IMR-90 (cell line): ENCODE results near the gene MB. TPM values are rescaled to one million over a fixed set of nuclear protein-coding genes. Genes with fewer than 3 reads are reported as not detected.

Experiments
- ATAC-seq: fragments of 200-7000 bp; cut with Tn5 transposase; 2 replicates; pipeline ENCODE4 v1.9.1; 2020; ENCODE audit warnings: low read depth, mild to moderate bottlenecking, moderate library complexity
- BruUV-seq: library from RNA; stranded (reverse); fragments of 400-500 nt; replicated peaks from 2 replicates; lab custom pipeline; 2021; lab: Mats Ljungman, UMichigan
- CTCF ChIA-PET: fragments of 300-600 bp; formaldehyde crosslinking; extraction: SDS; loops from one replicate; lab custom pipeline; 2021; ENCODE audit warnings: antibody characterized with exemption; lab: Yijun Ruan, JAX
- POLR2A ChIA-PET: fragments of 300-600 bp; sonication (Branson Sonifier 250); formaldehyde crosslinking; loops from one replicate; lab custom pipeline; 2022; ENCODE audit warnings: antibody characterized with exemption; ENCODE audit not compliant: unreplicated experiment; lab: Charles Lee
- DNase-seq: peaks from one replicate; pipeline ENCODE4 v3.0.0; 2013
- H2AFZ ChIP-seq: replicated peaks from 2 replicates; pipeline ENCODE3; 2013; ENCODE audit warnings: low read length, mild to moderate bottlenecking; ENCODE audit not compliant: poor library complexity
- H2AK5ac ChIP-seq: 2 replicates; pipeline ENCODE4 v1.6.1; 2013; ENCODE audit warnings: low read depth, low read length, inconsistent platforms
- H2AK9ac ChIP-seq: replicated peaks from 2 replicates; pipeline ENCODE3; 2013; ENCODE audit warnings: mild to moderate bottlenecking, low read depth, low read length, moderate library complexity; ENCODE audit not compliant: poor library complexity
- H2BK120ac ChIP-seq: 2 replicates; pipeline ENCODE4 v1.6.1; 2013; ENCODE audit warnings: low read depth, low read length, inconsistent platforms
- H2BK15ac ChIP-seq: 3 replicates; pipeline ENCODE4 v1.6.1; 2013; ENCODE audit warnings: low read depth, low read length, inconsistent platforms
- H2BK20ac ChIP-seq: 2 replicates; pipeline ENCODE4 v1.6.1; 2013; ENCODE audit warnings: low read depth, mild to moderate bottlenecking, inconsistent platforms, low read length, moderate library complexity
- H2BK5ac ChIP-seq: 2 replicates; pipeline ENCODE4 v1.6.1; 2013; ENCODE audit warnings: mild to moderate bottlenecking, low read depth, low read length, inconsistent platforms; ENCODE audit not compliant: poor library complexity, severe bottlenecking
- H3K14ac ChIP-seq: replicated peaks from 2 replicates; pipeline ENCODE4 v1.6.1; 2013; ENCODE audit warnings: low read depth, low read length, inconsistent platforms
- H3K18ac ChIP-seq: 2 replicates; pipeline ENCODE4 v1.6.1; 2013; ENCODE audit warnings: low read depth, low read length, control low read depth
- H3K23ac ChIP-seq: 2 replicates; pipeline ENCODE4 v1.6.1; 2013; ENCODE audit warnings: low read depth, low read length, inconsistent platforms
- H3K27ac ChIP-seq: 2 replicates; pipeline ENCODE4 v1.5.1; 2013; ENCODE audit warnings: mild to moderate bottlenecking, control low read depth, low read length; ENCODE audit not compliant: insufficient read depth
- H3K27me3 ChIP-seq: 2 replicates; pipeline ENCODE4 v1.6.1; 2013; ENCODE audit warnings: low read length; ENCODE audit not compliant: control insufficient read depth, insufficient read depth
- H3K36me3 ChIP-seq: 2 replicates; pipeline ENCODE4 v1.6.1; 2013; ENCODE audit warnings: low read length, mixed read lengths; ENCODE audit not compliant: control insufficient read depth, insufficient read depth
- H3K4ac ChIP-seq: 2 replicates; pipeline ENCODE4 v1.6.1; 2013; ENCODE audit warnings: low read depth, low read length, inconsistent platforms
- H3K4me1 ChIP-seq: 2 replicates; pipeline ENCODE4 v1.6.1; 2013; ENCODE audit warnings: low read length, mixed read lengths; ENCODE audit not compliant: control insufficient read depth, insufficient read depth
- H3K4me2 ChIP-seq: 2 replicates; pipeline ENCODE4 v1.6.1; 2013; ENCODE audit warnings: low read depth, mild to moderate bottlenecking, control low read depth, low read length, moderate library complexity
- H3K4me3 ChIP-seq: 2 replicates; pipeline ENCODE4 v1.5.1; 2013; ENCODE audit warnings: low read depth, mild to moderate bottlenecking, control low read depth, low read length, moderate library complexity; ENCODE audit not compliant: insufficient read depth
- H3K56ac ChIP-seq: 2 replicates; pipeline ENCODE4 v1.6.1; 2013; ENCODE audit warnings: low read length, inconsistent platforms; ENCODE audit not compliant: insufficient read depth; ENCODE audit errors: extremely low read depth
- H3K79me1 ChIP-seq, 2 experiments: 2 replicates each; pipeline ENCODE4 v1.6.1; 2013; ENCODE audit warnings: low read length in 2 of 2, inconsistent platforms in 1 of 2, low read depth in 1 of 2
- H3K9ac ChIP-seq: 2 replicates; pipeline ENCODE4 v1.6.1; 2013; ENCODE audit warnings: low read depth, low read length, control low read depth
- H3K9me1 ChIP-seq: 2 replicates; pipeline ENCODE4 v1.6.1; 2013; ENCODE audit warnings: low read length, inconsistent platforms; ENCODE audit not compliant: insufficient read depth
- H3K9me3 ChIP-seq: 2 replicates; pipeline ENCODE4 v1.6.1; 2013; ENCODE audit warnings: low read length; ENCODE audit not compliant: control insufficient read depth, insufficient read depth
- H4K20me1 ChIP-seq: 2 replicates; pipeline ENCODE4 v1.6.1; 2013; ENCODE audit warnings: low read length, inconsistent platforms; ENCODE audit not compliant: insufficient read depth
- H4K5ac ChIP-seq: 2 replicates; pipeline ENCODE4 v1.6.1; 2013; ENCODE audit warnings: mild to moderate bottlenecking, low read depth, low read length, control low read depth
- H4K8ac ChIP-seq, 2 experiments: 2 replicates each; pipeline ENCODE4 v1.6.1; 2013; ENCODE audit warnings: low read depth in 2 of 2, low read length in 2 of 2, control low read depth in 1 of 2, inconsistent platforms in 1 of 2
- H4K91ac ChIP-seq: 2 replicates; pipeline ENCODE4 v1.6.1; 2013; ENCODE audit warnings: low read depth, low read length, inconsistent platforms; ENCODE audit not compliant: insufficient read depth
- CTCF ChIP-seq: conservative IDR thresholded peaks from 2 replicates; pipeline ENCODE4 v1.5.1; 2012; ENCODE audit warnings: mild to moderate bottlenecking, low read depth, low read length, improper control_type of control experiment
- MAZ ChIP-seq: IDR thresholded peaks from 2 replicates; pipeline ENCODE4 v1.6.1; 2012; ENCODE audit warnings: low read depth, mild to moderate bottlenecking, low read length, improper control_type of control experiment, moderate library complexity, borderline replicate concordance
- SMC3 ChIP-seq: fragments of 150-350 bp; IDR thresholded peaks from 2 replicates; pipeline ENCODE4 v1.6.1; 2016; ENCODE audit warnings: low read depth, mild to moderate bottlenecking, antibody characterized with exemption, low read length, moderate library complexity
- WGBS, 2 experiments: methylation state at CpG; one replicate each; pipeline versions ENCODE4 v1.1.5 to v1.1.7; 2013; ENCODE audit warnings: missing lambda C conversion rate in 2 of 2; ENCODE audit not compliant: insufficient read length in 1 of 2; ENCODE audit errors: extremely low coverage in 2 of 2; 5-methylcytosine and 5-hydroxymethylcytosine counted together
- dilution Hi-C: fragments of 300-500 bp; cut with HindIII; formaldehyde crosslinking; loops from one replicate; pipeline ENCODE4 v1.14.3; 2018; ENCODE audit warnings: low sequenced_read_pairs; ENCODE audit not compliant: unreplicated experiment
- in situ Hi-C: fragments of 300-500 bp; cut with MboI; formaldehyde crosslinking; loops from 3 replicates; pipeline ENCODE4 v1.14.3; 2019; ENCODE audit warnings: low sequenced_read_pairs, inconsistent platforms, mixed read lengths
- intact Hi-C: fragments of 100-400 bp; cut with micrococcal nuclease; formaldehyde crosslinking; loops from 2 replicates; pipeline ENCODE4 v1.10.0; 2022
- polyA plus RNA-seq, 3 experiments: library from polyadenylated mRNA; depleted of rRNA; stranded (reverse); fragments of >200 nt; gene quantifications; 2 replicates each; pipeline ENCODE4 v1.2.3, GENCODE V29; 2012; ENCODE audit warnings: low replicate concordance in 1 of 3
- total RNA-seq: library from RNA; depleted of rRNA; stranded (reverse); fragments of >200 nt; gene quantifications from 2 replicates; pipeline ENCODE4 v1.2.3, GENCODE V29; 2012

Gene MB
- total and polyA plus RNA-seq, 2 of the 4 experiments (the other 2 are of a cell fraction), result not detected

GRCh38 chr22:35564975-35565867 is 51.9 kb downstream of the MB start:
- peak overlapping the region; percentile 52; the same call in 1 of the 2 replicates for H2AK5ac ChIP-seq
- H3K4ac ChIP-seq, result peak overlapping the region; percentile 46
- no peak overlapping the region for H4K5ac ChIP-seq
- H4K20me1 ChIP-seq, result no peaks in the 10 kb centered on the region
- peak overlapping the region; percentile 42; the same call in 1 of the 2 replicates for H3K27ac ChIP-seq
- H3K9ac ChIP-seq, result no peak overlapping the region
- H3K18ac ChIP-seq, result peak overlapping the region; percentile 61
- H3K14ac ChIP-seq, result peak overlapping the region; percentile 53
- peaks cover 35% of the 10 kb centered on the region for H3K4me1 ChIP-seq
- intact Hi-C loops (loop anchor here (5.0 kb wide), 2 partner anchors 118 to 133 kb away; no protein-coding TSS in a partner anchor), dilution Hi-C loops (no loop called here), in situ Hi-C loops (no loop called here)
- no peak overlapping the region for H4K91ac ChIP-seq
- no peaks in the 10 kb centered on the region for H3K79me1 ChIP-seq
- peaks cover 2% of the 10 kb centered on the region; the same call in 1 of the 2 replicates for H3K9me3 ChIP-seq
- H3K9me1 ChIP-seq, result peaks cover 25% of the 10 kb centered on the region
- peak overlapping the region; percentile 73 for H3K4me2 ChIP-seq
- no peak overlapping the region for H3K56ac ChIP-seq
- ChIA-PET CTCF (interaction anchor here (1.0 to 1.5 kb wide), 2 partner anchors 11 to 17 kb away, joined by 4 to 5 read pairs; no protein-coding TSS in a partner anchor), POLR2A (no interaction called here)
- no peaks in the 10 kb centered on the region for H3K27me3 ChIP-seq
- DNase-seq, result peak; percentile 78
- H2BK15ac ChIP-seq, result no peak overlapping the region
- no peak overlapping the region for H3K4me3 ChIP-seq
- 92% methylated on average over 2 of the region's 10 CpGs; no CpG with 5 or more reads in 1 of the 2 experiments for WGBS, 2 experiments
- H3K23ac ChIP-seq, result peak overlapping the region; percentile 40; the same call in 1 of the 2 replicates
- ATAC-seq, result peak; percentile 51
- BruUV-seq, result no TSS peak
- peak overlapping the region in 1 of 2 experiments; percentile 20; a peak in 1 of 4 replicates for H4K8ac ChIP-seq
- no peak overlapping the region for H2AFZ ChIP-seq
- peak overlapping the region; percentile 53 for H2BK5ac ChIP-seq
- TF ChIP-seq MAZ (no peak), SMC3 (no peak), CTCF (0 out of 2 replicates have a peak, but pooled peaks have one; percentile 8)
- H3K36me3 ChIP-seq, result no peaks in the 10 kb centered on the region
- H2BK120ac ChIP-seq, result peak overlapping the region; percentile 30
- no peak overlapping the region for H2AK9ac ChIP-seq
- H2BK20ac ChIP-seq, result peak overlapping the region; percentile 17; the same call in 1 of the 2 replicates
